Measurements from ENCODE around the gene OLFM2. TPM values are rescaled to one million over a fixed set of nuclear protein-coding genes. Genes with fewer than 3 reads are reported as not detected.
"Not testable (repeated sequence)": the region's sequence is repeated elsewhere in the genome, so short reads cannot be mapped to it uniquely, and the experiment has no call there.

Gene OLFM2
- total and polyA plus RNA-seq, 2 experiments from 2014 or later, result 58.1 to 117 TPM

GRCh38 chr19:9827289-9828238, 108.8 kb downstream of the OLFM2 start, which contains the start of gene UBL5 (continued):
- no peak for TF ChIP-seq CTCF (conservative IDR thresholded peaks at IDR 0.05; ENCODE audit: low read depth in 2 of 2)
- no peak for TF ChIP-seq NANOG (IDR thresholded peaks at IDR 0.05; ENCODE audit: borderline replicate concordance)
- peak; percentile 98 for TF ChIP-seq POLR2AphosphoS5 (IDR thresholded peaks at IDR 0.05; ENCODE audit: low read depth)
- no peak for TF ChIP-seq ZNF114 (CRISPR knock-in tag; IDR thresholded peaks at IDR 0.05)

DNA sequence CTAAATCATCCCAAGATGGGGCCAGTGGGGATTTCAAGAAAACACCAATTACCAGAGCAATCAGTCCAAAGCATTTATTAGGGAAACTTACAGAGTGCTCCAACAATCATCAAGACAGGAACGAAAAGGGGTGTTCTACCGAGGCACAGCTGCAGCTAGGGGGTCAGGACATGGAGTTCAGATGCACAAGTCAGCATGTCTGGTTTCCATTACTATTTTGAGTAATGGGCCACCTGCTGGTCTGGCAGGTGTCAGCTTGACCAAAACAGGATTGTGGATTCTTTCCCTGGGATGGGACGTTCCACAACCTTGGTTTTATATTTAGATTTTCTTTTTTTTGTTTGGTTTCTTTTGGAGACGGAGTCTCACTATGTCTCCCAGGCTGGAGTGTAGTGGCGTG, 112.5 kb downstream of the OLFM2 start:
- H3K79me2 ChIP-seq (replicated peaks; ENCODE audit: insufficient read depth), result peaks cover 29% of the 10 kb centered on the region
- TF ChIP-seq POLR2AphosphoS5 (IDR thresholded peaks at IDR 0.05; ENCODE audit: low read depth) (no peak), NANOG (IDR thresholded peaks at IDR 0.05; ENCODE audit: borderline replicate concordance) (no peak), STAT1 (IDR thresholded peaks at IDR 0.05; ENCODE audit: unreplicated experiment) (no peak), ZNF331 (CRISPR knock-in tag; IDR thresholded peaks at IDR 0.05; ENCODE audit: low read depth) (no peak)
- peaks cover 9% of the 10 kb centered on the region for H3K4me1 ChIP-seq (ENCODE audit: insufficient read depth)
- H3K36me3 Mint-ChIP-seq (ENCODE audit: low read depth), result peaks cover 14% of the 10 kb centered on the region
- no peaks in the 10 kb centered on the region for H3K36me3 ChIP-seq (ENCODE audit: insufficient read depth)
- H3K9me3 Mint-ChIP-seq, result no peaks in the 10 kb centered on the region; the same call in 2 of the 3 replicates
- no peak overlapping the region; the same call in 2 of the 3 replicates for H3K4me3 Mint-ChIP-seq
- H3K27ac Mint-ChIP-seq, result peak overlapping the region; percentile 32; the same call in 1 of the 2 replicates
- H4K20me1 ChIP-seq (replicated peaks; ENCODE audit: insufficient read depth), result no peaks in the 10 kb centered on the region; the same call in 1 of the 2 replicates
- no peak for DNase-seq (ENCODE audit: low spot score)
- no peak overlapping the region for H2AFZ ChIP-seq
- no peaks in the 10 kb centered on the region for H3K27me3 ChIP-seq (ENCODE audit: insufficient read depth)
- no peak overlapping the region for H3K27ac ChIP-seq (ENCODE audit: low read depth)
- no peak for ATAC-seq
- H3K4me3 ChIP-seq, result no peak overlapping the region
- peaks cover 17% of the 10 kb centered on the region for H3F3A ChIP-seq (replicated peaks; ENCODE audit: low read depth)
- H3K9me2 ChIP-seq (ENCODE audit: insufficient read depth), result no peaks in the 10 kb centered on the region
- H3K4me2 ChIP-seq, result no peak overlapping the region
- H3K4me1 Mint-ChIP-seq, result peaks cover 14% of the 10 kb centered on the region
- peaks cover 11% of the 10 kb centered on the region for H3K27me3 Mint-ChIP-seq (ENCODE audit: insufficient read depth, low read depth, poor library complexity)

GRCh38 chr19:9820034-9820433, 116.3 kb downstream of the OLFM2 start:
- H3K36me3 Mint-ChIP-seq (ENCODE audit: low read depth), result peaks cover 22% of the 10 kb centered on the region
- Histone ChIP-seq H3K4me1 (ENCODE audit: insufficient read depth) (peaks cover 12% of the 10 kb centered on the region), H3K4me2 (peak overlapping the region; percentile 69), H3F3A (replicated peaks; ENCODE audit: low read depth) (peaks cover 10% of the 10 kb centered on the region; the same call in 1 of the 2 replicates), H3K27ac (ENCODE audit: low read depth) (peak overlapping the region; percentile 88; the same call in 1 of the 2 replicates), H3K4me3 (peak overlapping the region; percentile 45), H3K79me2 (replicated peaks; ENCODE audit: insufficient read depth) (peaks cover 35% of the 10 kb centered on the region)
- not testable (repeated sequence) for ATAC-seq; DNase-seq (ENCODE audit: low spot score); H4K20me1 ChIP-seq (replicated peaks; ENCODE audit: insufficient read depth); H3K27me3 Mint-ChIP-seq (ENCODE audit: insufficient read depth, low read depth, poor library complexity); H3K27me3 ChIP-seq (ENCODE audit: insufficient read depth); H3K36me3 ChIP-seq (ENCODE audit: insufficient read depth); H3K27ac Mint-ChIP-seq; H3K9me2 ChIP-seq (ENCODE audit: insufficient read depth); H2AFZ ChIP-seq
- H3K4me1 Mint-ChIP-seq, result peaks cover 14% of the 10 kb centered on the region
- peaks cover 15% of the 10 kb centered on the region; the same call in 2 of the 3 replicates for H3K9me3 Mint-ChIP-seq
- peak overlapping the region; percentile 90 for H3K4me3 Mint-ChIP-seq
